ENCODE measurements around the gene SLC22A31.

GRCh38 chr16:89150981-89151380, 49.4 kb downstream of the SLC22A31 start:
- TF ChIP-seq EZH2 (IDR thresholded peaks at IDR 0.05; ENCODE audit: insufficient read depth, poor library complexity, severe bottlenecking): no peak
- TF ChIP-seq EZH2phosphoT487 (IDR thresholded peaks at IDR 0.05; ENCODE audit: insufficient read depth, low read depth): no peak

Measured in GM23248 (cell line).